ENCODE results near the gene C1orf174.

DNA sequence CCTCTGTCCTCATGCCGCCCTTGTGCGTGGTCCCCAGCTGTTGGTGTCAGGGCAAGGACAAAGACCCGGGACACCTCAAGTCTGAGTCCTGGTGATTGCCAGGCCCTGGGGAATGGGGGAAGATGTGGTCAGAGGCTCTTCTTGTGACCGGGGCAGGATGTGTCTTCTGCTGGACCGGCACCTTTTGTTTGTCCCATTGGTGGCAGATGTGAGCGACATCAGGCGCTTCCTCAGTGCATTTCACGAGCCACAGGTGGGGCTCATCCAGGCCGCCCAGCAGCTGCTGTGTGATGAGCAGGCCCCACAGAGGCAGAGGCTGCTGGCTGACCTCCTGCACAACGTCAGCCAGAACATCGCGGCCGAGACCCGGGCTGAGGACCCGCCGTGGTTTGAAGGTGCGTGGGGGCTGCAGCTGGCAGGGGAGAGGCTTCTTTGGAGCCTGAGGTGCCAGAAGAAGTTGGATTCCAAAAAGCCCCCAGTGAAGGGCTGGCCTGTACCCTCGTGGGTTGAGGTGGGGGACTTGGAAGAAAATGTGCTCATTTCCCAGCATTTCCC is 34.4 kb downstream of the C1orf174 start:
- TF ChIP-seq, protein P1, sequence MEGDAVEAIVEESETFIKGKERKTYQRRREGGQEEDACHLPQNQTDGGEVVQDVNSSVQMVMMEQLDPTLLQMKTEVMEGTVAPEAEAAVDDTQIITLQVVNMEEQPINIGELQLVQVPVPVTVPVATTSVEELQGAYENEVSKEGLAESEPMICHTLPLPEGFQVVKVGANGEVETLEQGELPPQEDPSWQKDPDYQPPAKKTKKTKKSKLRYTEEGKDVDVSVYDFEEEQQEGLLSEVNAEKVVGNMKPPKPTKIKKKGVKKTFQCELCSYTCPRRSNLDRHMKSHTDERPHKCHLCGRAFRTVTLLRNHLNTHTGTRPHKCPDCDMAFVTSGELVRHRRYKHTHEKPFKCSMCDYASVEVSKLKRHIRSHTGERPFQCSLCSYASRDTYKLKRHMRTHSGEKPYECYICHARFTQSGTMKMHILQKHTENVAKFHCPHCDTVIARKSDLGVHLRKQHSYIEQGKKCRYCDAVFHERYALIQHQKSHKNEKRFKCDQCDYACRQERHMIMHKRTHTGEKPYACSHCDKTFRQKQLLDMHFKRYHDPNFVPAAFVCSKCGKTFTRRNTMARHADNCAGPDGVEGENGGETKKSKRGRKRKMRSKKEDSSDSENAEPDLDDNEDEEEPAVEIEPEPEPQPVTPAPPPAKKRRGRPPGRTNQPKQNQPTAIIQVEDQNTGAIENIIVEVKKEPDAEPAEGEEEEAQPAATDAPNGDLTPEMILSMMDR (IDR thresholded peaks at IDR 0.05; ENCODE audit: poor library complexity, severe bottlenecking), result no peak
- TF ChIP-seq REST (IDR thresholded peaks at IDR 0.05; ENCODE audit: borderline replicate concordance) (no peak), TAF1 (IDR thresholded peaks at IDR 0.05; ENCODE audit: low read depth) (no peak), RAD21 (conservative IDR thresholded peaks at IDR 0.05) (no peak), POLR2AphosphoS5 (IDR thresholded peaks at IDR 0.05) (no peak), SMC3 (conservative IDR thresholded peaks at IDR 0.05; ENCODE audit: poor library complexity) (no peak), EP300 (conservative IDR thresholded peaks at IDR 0.05; ENCODE audit: poor library complexity, severe bottlenecking) (no peak), EZH2 (IDR thresholded peaks at IDR 0.05; ENCODE audit: borderline replicate concordance, insufficient read depth, low read length, poor library complexity, severe bottlenecking) (no peak)

Data from neural cell (in vitro differentiated cells).